ENCODE data around the gene GBA3.

GBA3 gene

GRCh38 chr4:22677780-22678179 is 15.0 kb upstream of the GBA3 start:
- Histone ChIP-seq H3K27me3 (ENCODE audit: control insufficient read depth, insufficient read depth, low read length) (no peaks in the 10 kb centered on the region), H3K4me2 (ENCODE audit: low read length) (no peak overlapping the region), H2AFZ (no peak overlapping the region), H3K36me3 (ENCODE audit: control insufficient read depth, insufficient read depth, low read length) (no peaks in the 10 kb centered on the region), H3K79me2 (no peaks in the 10 kb centered on the region), H3K4me1 (no peaks in the 10 kb centered on the region), H3K27ac (no peak overlapping the region), H3K9me3 (ENCODE audit: control insufficient read depth, low read length) (no peaks in the 10 kb centered on the region), H3K4me3 (ENCODE audit: low read depth, low read length) (no peak overlapping the region), H3K9ac (no peak overlapping the region)
- no peak for TF ChIP-seq CTCF (IDR thresholded peaks at IDR 0.05)

DNA sequence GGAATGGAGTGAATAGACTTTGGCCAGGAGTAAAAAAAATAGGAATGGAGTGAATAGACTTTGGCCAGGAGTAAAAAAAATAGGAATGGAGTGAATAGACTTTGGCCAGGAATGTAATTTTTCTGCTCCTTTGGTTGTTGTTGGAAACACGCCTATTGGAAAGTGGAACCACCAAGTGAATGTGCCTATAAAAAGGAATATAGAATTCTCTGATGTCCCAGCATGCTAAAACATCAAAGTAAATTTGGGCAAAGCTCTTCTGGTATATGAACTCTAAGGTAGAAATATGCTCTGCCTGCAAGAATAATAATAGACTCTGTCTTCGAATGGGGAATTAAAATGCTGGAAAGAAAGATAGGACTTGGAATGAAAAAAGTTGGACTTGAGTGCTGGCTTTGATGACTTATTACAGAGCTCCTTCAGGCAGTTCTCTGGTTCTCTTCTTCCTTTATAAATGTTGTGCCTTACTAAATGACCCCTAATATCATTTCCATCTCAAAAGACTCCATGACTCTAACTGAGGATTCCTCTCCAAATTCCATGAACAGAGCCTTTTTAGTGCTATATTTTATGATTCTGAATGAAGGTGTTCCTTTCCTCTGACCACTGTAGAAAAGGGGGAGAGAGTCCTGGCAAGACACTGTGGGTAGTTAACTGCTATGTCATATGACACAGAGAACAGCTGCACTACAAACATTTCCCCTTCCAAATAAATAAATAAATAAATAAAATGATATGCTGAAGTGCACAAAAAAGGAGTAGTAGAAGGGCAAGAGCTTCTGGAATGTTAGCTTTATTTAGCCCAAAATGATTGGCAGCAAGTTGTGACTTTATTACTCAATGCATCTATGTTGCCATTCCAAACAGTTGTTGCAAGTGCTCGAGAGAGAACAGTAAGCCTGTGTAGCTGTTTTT is 13.5 kb upstream of the GBA3 start:
- Histone ChIP-seq H3K27ac (no peak overlapping the region), H2AFZ (no peak overlapping the region), H3K79me2 (no peaks in the 10 kb centered on the region), H3K36me3 (ENCODE audit: control insufficient read depth, insufficient read depth, low read length) (no peaks in the 10 kb centered on the region), H3K9me3 (ENCODE audit: control insufficient read depth, low read length) (no peaks in the 10 kb centered on the region), H3K27me3 (ENCODE audit: control insufficient read depth, insufficient read depth, low read length) (no peaks in the 10 kb centered on the region), H3K9ac (no peak overlapping the region), H3K4me2 (ENCODE audit: low read length) (no peak overlapping the region), H3K4me3 (ENCODE audit: low read depth, low read length) (no peak overlapping the region), H3K4me1 (no peaks in the 10 kb centered on the region)
- no peak for TF ChIP-seq CTCF (IDR thresholded peaks at IDR 0.05)

DNA sequence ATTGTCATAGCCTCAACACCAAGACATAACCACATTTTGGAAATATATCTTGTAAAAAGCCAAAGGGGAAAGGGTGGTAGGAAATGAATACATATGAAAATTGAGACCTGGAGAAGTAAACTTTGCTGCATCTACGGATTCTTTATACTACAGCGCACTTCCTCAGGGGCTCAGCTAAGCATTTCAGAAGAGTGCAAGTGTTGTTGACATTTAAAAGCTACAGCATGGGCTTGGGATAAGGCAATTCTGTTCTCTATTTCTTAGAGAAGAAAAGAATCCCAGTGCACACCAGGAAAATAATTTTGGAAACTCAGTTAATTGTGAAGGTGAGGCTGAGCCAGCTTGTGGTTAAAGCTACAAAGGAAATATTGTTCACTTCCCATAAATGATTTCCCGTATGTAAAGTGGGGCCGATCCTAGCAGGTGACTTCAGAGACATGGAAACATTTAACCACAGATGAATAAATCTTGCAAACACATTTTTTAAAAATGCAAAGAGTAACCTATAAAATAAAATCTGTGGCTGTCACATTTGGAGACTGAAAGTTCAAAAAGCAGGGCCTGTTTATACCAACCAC is 12.6 kb upstream of the GBA3 start:
- no peak overlapping the region for H3K27ac ChIP-seq
- no peak overlapping the region for H3K4me2 ChIP-seq (ENCODE audit: low read length)
- no peak overlapping the region for H2AFZ ChIP-seq
- no peaks in the 10 kb centered on the region for H3K36me3 ChIP-seq (ENCODE audit: control insufficient read depth, insufficient read depth, low read length)
- H3K9ac ChIP-seq: no peak overlapping the region
- no peaks in the 10 kb centered on the region for H3K79me2 ChIP-seq
- H3K4me3 ChIP-seq (ENCODE audit: low read depth, low read length): no peak overlapping the region
- no peaks in the 10 kb centered on the region for H3K4me1 ChIP-seq
- TF ChIP-seq CTCF (IDR thresholded peaks at IDR 0.05): no peak
- H3K27me3 ChIP-seq (ENCODE audit: control insufficient read depth, insufficient read depth, low read length): no peaks in the 10 kb centered on the region
- H3K9me3 ChIP-seq (ENCODE audit: control insufficient read depth, low read length): no peaks in the 10 kb centered on the region

DNA sequence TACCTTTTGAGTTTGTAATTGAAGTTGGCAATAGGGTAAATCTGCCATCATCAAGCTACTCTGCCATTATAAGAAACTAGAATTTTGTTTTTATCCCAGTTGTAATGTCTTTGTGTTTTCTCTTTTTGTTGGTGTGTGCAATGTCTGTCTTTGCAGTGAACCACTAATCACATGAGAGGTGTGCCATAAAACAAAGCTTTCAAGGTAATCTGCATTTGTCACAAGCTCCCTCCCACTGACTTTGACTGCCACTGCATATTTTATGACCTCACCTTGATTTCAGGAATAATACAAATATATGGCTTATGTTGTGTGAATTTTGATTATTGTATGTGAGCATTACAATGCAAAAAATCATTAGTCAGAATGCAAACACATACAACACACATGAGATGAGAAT is 9.0 kb upstream of the GBA3 start:
- Histone ChIP-seq H3K9ac (no peak overlapping the region), H3K27ac (no peak overlapping the region), H3K4me1 (no peaks in the 10 kb centered on the region), H3K27me3 (ENCODE audit: control insufficient read depth, insufficient read depth, low read length) (no peaks in the 10 kb centered on the region), H3K36me3 (ENCODE audit: control insufficient read depth, insufficient read depth, low read length) (no peaks in the 10 kb centered on the region), H3K4me3 (ENCODE audit: low read depth, low read length) (no peak overlapping the region), H2AFZ (no peak overlapping the region), H3K79me2 (no peaks in the 10 kb centered on the region), H3K4me2 (ENCODE audit: low read length) (no peak overlapping the region), H3K9me3 (ENCODE audit: control insufficient read depth, low read length) (no peaks in the 10 kb centered on the region)
- no peak for TF ChIP-seq CTCF (IDR thresholded peaks at IDR 0.05)

All from parathyroid adenoma (tissue), 2 donors.